GM12874 (cell line): Measurements from ENCODE around the gene MRNIP.

Experiments
- CTCF ChIP-seq: IDR thresholded peaks from 2 replicates; pipeline ENCODE4 v1.5.1; 2011; ENCODE audit warnings: low read depth, mild to moderate bottlenecking, control low read depth, low read length, moderate library complexity; ENCODE audit not compliant: insufficient read depth

MRNIP gene

GRCh38 chr5:179862296-179862695 lies 3.7 kb upstream of the MRNIP start:
- no peak for TF ChIP-seq CTCF

- no peak for TF ChIP-seq CTCF
Observed at GRCh38 chr5:179860301-179860700, 1.7 kb upstream of the MRNIP start.

GRCh38 chr5:179858241-179858585 lies 404 bp downstream of the MRNIP start:
- TF ChIP-seq CTCF, result no peak

GRCh38 chr5:179854356-179854755 lies 4.3 kb downstream of the MRNIP start:
- no peak for TF ChIP-seq CTCF

- no peak for TF ChIP-seq CTCF
Observed at GRCh38 chr5:179852993-179853547, 5.5 kb downstream of the MRNIP start.

- no peak for TF ChIP-seq CTCF
Observed at GRCh38 chr5:179841621-179842020, 17.0 kb downstream of the MRNIP start.

- no peak for TF ChIP-seq CTCF
Observed at GRCh38 chr5:179840766-179841165, 17.9 kb downstream of the MRNIP start.
